ACC112 (cell line): ENCODE data around the gene LIMK2.

Experiments used
- H2AFZ ChIP-seq: fragments of 200-600 bp; sonication (generic); one replicate; pipeline ENCODE4 v1.6.0; 2017; ENCODE audit warnings: antibody characterized with exemption, low read length; ENCODE audit not compliant: unreplicated experiment
- H3K27ac ChIP-seq: fragments of 200-600 bp; sonication (generic); 2 replicates; pipeline ENCODE4 v1.5.1; 2014; ENCODE audit warnings: low read depth, mild to moderate bottlenecking, antibody characterized with exemption, low read length, moderate library complexity
- H3K27me3 ChIP-seq: fragments of 200-600 bp; sonication (generic); 2 replicates; pipeline ENCODE4 v1.6.1; 2014; ENCODE audit warnings: mild to moderate bottlenecking, antibody characterized with exemption, low read length, moderate library complexity, mixed read lengths; ENCODE audit not compliant: insufficient read depth
- H3K36me3 ChIP-seq: fragments of 200-600 bp; sonication (generic); 2 replicates; pipeline ENCODE4 v1.6.1; 2016; ENCODE audit warnings: mild to moderate bottlenecking, antibody characterized with exemption, low read length, moderate library complexity, mixed read lengths; ENCODE audit not compliant: insufficient read depth
- H3K4me1 ChIP-seq: fragments of 200-600 bp; sonication (generic); one replicate; pipeline ENCODE4 v1.6.1; 2016; ENCODE audit warnings: low read length, mixed read lengths; ENCODE audit not compliant: insufficient read depth, unreplicated experiment, control insufficient read depth
- H3K4me3 ChIP-seq: fragments of 200-600 bp; sonication (generic); 2 replicates; pipeline ENCODE4 v1.5.1; 2014; ENCODE audit warnings: mild to moderate bottlenecking, low read depth, low read length
- H3K79me2 ChIP-seq: fragments of 200-600 bp; sonication (generic); one replicate; pipeline ENCODE4 v1.6.0; 2016; ENCODE audit warnings: low read length; ENCODE audit not compliant: control insufficient read depth, unreplicated experiment, insufficient read depth

The LIMK2 gene

DNA sequence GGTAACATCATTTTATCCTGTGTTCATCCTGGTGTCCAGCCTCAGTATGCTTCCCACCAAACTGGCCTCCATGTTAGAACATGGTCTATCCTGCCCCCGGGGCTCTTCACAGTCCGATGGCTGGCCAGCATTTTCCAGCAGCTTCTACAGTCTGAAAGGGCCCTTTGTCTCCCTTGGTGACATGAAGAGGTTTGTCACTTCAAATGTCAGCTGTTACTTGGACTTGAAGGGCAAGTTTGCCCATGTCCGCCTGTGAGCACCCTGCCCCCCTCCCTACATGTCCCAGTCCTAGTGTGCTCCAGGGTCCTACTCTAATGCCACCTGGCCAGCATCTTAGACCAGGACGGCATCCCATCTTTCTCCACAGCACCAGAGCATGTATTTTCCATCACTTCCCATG is 109.3 kb downstream of the LIMK2 start:
- Histone ChIP-seq H2AFZ (no peak overlapping the region), H3K4me3 (no peak overlapping the region), H3K36me3 (no peaks in the 10 kb centered on the region), H3K27me3 (no peaks in the 10 kb centered on the region), H3K79me2 (no peaks in the 10 kb centered on the region), H3K27ac (no peak overlapping the region), H3K4me1 (no peaks in the 10 kb centered on the region)

- no peak overlapping the region for H3K4me3 ChIP-seq
- no peaks in the 10 kb centered on the region for H3K79me2 ChIP-seq
- H3K4me1 ChIP-seq, result no peaks in the 10 kb centered on the region
- H3K36me3 ChIP-seq, result no peaks in the 10 kb centered on the region
- no peak overlapping the region for H2AFZ ChIP-seq
- H3K27me3 ChIP-seq, result no peaks in the 10 kb centered on the region
- no peak overlapping the region for H3K27ac ChIP-seq
Measured at GRCh38 chr22:31323578-31324550, 111.8 kb downstream of the LIMK2 start.

DNA sequence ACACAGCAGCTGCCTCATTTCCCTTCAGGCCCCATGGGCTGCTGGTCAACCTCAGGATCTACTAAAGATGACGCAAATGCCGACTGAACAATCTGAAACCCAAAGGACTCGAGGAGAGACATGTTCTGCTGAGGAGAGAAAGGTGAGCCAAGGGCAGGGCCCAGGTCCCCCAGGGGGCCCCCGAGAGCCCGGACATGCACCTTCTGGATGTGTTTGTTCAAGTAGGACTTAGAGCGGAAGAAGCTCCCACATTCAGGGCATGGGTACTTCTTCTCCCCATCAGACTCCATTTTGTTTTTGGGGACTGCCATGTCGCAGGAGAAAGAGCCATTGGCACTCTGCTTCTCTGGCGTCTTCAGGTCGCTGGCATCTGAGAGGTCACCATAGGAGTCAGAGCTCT is 114.8 kb downstream of the LIMK2 start:
- Histone ChIP-seq H3K4me1 (no peaks in the 10 kb centered on the region), H3K27me3 (no peaks in the 10 kb centered on the region), H3K79me2 (no peaks in the 10 kb centered on the region), H3K36me3 (no peaks in the 10 kb centered on the region), H3K27ac (no peak overlapping the region), H2AFZ (no peak overlapping the region), H3K4me3 (no peak overlapping the region)

DNA sequence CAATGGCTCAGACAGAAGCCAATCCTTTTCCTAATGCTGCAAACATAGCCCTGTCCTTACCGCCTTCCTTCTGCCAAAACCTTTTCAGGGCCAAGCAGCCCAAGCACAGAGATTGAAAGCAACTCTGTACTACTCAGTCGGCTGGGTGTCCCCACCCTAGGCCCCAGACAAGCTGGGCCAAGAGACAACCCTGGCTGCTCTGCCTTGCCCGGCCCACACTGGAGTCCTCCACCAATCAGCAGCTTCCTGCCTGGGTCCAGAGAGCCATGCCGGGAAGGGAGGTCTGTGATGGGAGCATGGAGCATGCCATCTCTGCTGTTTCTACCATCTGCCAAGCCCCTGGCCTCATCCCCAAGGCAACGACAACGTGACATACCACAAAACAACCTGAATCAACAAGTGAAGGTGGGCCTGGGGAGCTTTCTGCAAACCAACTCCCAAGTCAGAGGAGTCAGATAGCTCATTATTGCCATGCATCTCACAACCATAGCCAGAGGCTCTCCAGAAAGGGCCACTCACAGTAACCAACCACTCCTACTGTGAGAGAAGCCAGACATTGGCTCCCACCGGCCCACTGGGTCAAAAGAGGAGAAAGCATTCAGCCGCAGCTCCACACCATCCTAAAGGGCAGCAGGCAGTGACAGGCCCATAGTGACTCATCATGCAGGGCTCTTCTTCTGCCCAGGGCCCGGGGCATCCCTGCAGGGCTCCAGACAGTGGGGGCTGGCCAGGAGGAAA is 115.9 kb downstream of the LIMK2 start:
- no peaks in the 10 kb centered on the region for H3K36me3 ChIP-seq
- no peaks in the 10 kb centered on the region for H3K27me3 ChIP-seq

DNA sequence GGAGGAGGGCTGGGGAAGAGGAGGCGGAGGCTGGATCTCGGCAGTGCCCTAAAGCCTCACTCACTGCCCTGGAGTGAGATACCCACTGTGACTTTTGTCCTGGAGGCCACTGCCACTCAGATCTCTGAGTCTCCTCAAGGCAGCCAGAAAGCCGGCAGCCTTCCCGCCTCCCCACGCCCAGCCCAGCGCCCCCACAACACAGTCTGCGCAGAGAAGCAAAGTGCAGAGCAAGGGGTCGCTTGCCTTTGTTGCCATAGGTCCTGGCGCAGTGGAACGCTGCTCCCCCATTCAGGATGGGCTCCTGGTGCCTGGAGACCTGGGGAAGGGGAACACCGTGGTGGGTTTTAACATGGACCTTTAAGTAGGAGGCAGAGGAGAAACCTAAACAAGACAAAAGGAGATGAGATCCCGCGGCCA is 116.5 kb downstream of the LIMK2 start:
- Histone ChIP-seq H3K27ac (no peak overlapping the region), H3K36me3 (no peaks in the 10 kb centered on the region), H3K4me1 (no peaks in the 10 kb centered on the region), H3K79me2 (no peaks in the 10 kb centered on the region), H2AFZ (no peak overlapping the region), H3K4me3 (no peak overlapping the region), H3K27me3 (no peaks in the 10 kb centered on the region)

More for the DNA sequence above, 115.9 kb downstream of the LIMK2 start:
- no peak overlapping the region for H3K27ac ChIP-seq
- H3K4me3 ChIP-seq, result no peak overlapping the region
- H3K79me2 ChIP-seq, result no peaks in the 10 kb centered on the region
- no peak overlapping the region for H2AFZ ChIP-seq
- H3K4me1 ChIP-seq, result no peaks in the 10 kb centered on the region

- no peak overlapping the region for H2AFZ ChIP-seq
- H3K4me3 ChIP-seq, result no peak overlapping the region
- H3K27ac ChIP-seq, result no peak overlapping the region
- H3K79me2 ChIP-seq, result no peaks in the 10 kb centered on the region
- no peaks in the 10 kb centered on the region for H3K4me1 ChIP-seq
- no peaks in the 10 kb centered on the region for H3K27me3 ChIP-seq
- H3K36me3 ChIP-seq, result no peaks in the 10 kb centered on the region
Measured at GRCh38 chr22:31329029-31329428, 116.9 kb downstream of the LIMK2 start.
